Mesothelial cell of epicardium (in vitro differentiated cells): ENCODE results near the gene ANKRD31. TPM values are rescaled to one million over a fixed set of nuclear protein-coding genes. Genes with fewer than 3 reads are reported as not detected.

Source experiments
- DNase-seq, 2 experiments: peaks; one replicate each; pipeline ENCODE4 v3.0.0; 2021; ENCODE audit warnings: low spot score in 2 of 2; ENCODE audit not compliant: unreplicated experiment in 2 of 2
- H3K27ac Mint-ChIP-seq: 2 replicates; pipeline ENCODE4 v1.8.0; 2021; ENCODE audit warnings: mixed read lengths
- H3K27me3 Mint-ChIP-seq: 2 replicates; pipeline ENCODE4 v1.8.0; 2021; ENCODE audit warnings: low read depth, mixed read lengths
- H3K36me3 Mint-ChIP-seq: 2 replicates; pipeline ENCODE4 v1.8.0; 2021; ENCODE audit warnings: mixed read lengths
- H3K4me1 Mint-ChIP-seq: 2 replicates; pipeline ENCODE4 v1.8.0; 2021; ENCODE audit warnings: mixed read lengths
- H3K4me3 Mint-ChIP-seq: 2 replicates; pipeline ENCODE4 v1.8.0; 2021; ENCODE audit warnings: mild to moderate bottlenecking, moderate library complexity, mixed read lengths
- H3K9me3 Mint-ChIP-seq: 2 replicates; pipeline ENCODE4 v1.8.0; 2021; ENCODE audit warnings: mixed read lengths
- CTCF ChIP-seq: fragments of 200-600 bp; sonication (generic); IDR thresholded peaks from one replicate; pipeline ENCODE4 v1.5.0; 2021; ENCODE audit warnings: antibody characterized with exemption; ENCODE audit not compliant: unreplicated experiment
- total RNA-seq: library from RNA; stranded (reverse); gene quantifications from 3 replicates; pipeline ENCODE4 v1.2.1, GENCODE V29; 2021

The ANKRD31 gene
- total RNA-seq, 1 donor from 2014 or later = 1.1 TPM

GRCh38 chr5:75050415-75050814 is 186.3 kb downstream of the ANKRD31 start:
- TF ChIP-seq CTCF = no peak
- Mint-ChIP-seq H3K36me3 (peaks cover 2% of the 10 kb centered on the region), H3K4me3 (no peak overlapping the region), H3K27me3 (peaks cover 27% of the 10 kb centered on the region), H3K4me1 (peaks cover 42% of the 10 kb centered on the region), H3K9me3 (peaks cover under 1% of the 10 kb centered on the region), H3K27ac (no peak overlapping the region)
- DNase-seq = no peak

GRCh38 chr5:75049456-75050351 is 187.0 kb downstream of the ANKRD31 start:
- Mint-ChIP-seq H3K27ac (no peak overlapping the region), H3K4me3 (no peak overlapping the region), H3K36me3 (peaks cover 2% of the 10 kb centered on the region), H3K9me3 (peaks cover 5% of the 10 kb centered on the region), H3K27me3 (peaks cover 24% of the 10 kb centered on the region), H3K4me1 (peaks cover 40% of the 10 kb centered on the region)
- no peak for TF ChIP-seq CTCF
- DNase-seq = no peak

- H3K9me3 Mint-ChIP-seq = peaks cover 5% of the 10 kb centered on the region
- TF ChIP-seq CTCF = no peak
- no peak overlapping the region for H3K27ac Mint-ChIP-seq
- H3K4me3 Mint-ChIP-seq = no peak overlapping the region
- no peak for DNase-seq
- peaks cover 19% of the 10 kb centered on the region for H3K27me3 Mint-ChIP-seq
- H3K36me3 Mint-ChIP-seq = peaks cover 2% of the 10 kb centered on the region
- peaks cover 32% of the 10 kb centered on the region for H3K4me1 Mint-ChIP-seq
Observed at GRCh38 chr5:75048457-75048953, 188.2 kb downstream of the ANKRD31 start.

- Mint-ChIP-seq H3K9me3 (peaks cover 5% of the 10 kb centered on the region), H3K27me3 (peaks cover 18% of the 10 kb centered on the region), H3K4me1 (peaks cover 34% of the 10 kb centered on the region), H3K4me3 (no peak overlapping the region), H3K36me3 (peaks cover 2% of the 10 kb centered on the region), H3K27ac (no peak overlapping the region)
- TF ChIP-seq CTCF = no peak
- DNase-seq = no peak
Observed at GRCh38 chr5:75047356-75047755, 189.3 kb downstream of the ANKRD31 start.

GRCh38 chr5:75046366-75047142 is 190.1 kb downstream of the ANKRD31 start:
- no peak for DNase-seq
- Mint-ChIP-seq H3K9me3 (peaks cover 5% of the 10 kb centered on the region), H3K27ac (no peak overlapping the region), H3K4me1 (peaks cover 26% of the 10 kb centered on the region), H3K36me3 (peaks cover 2% of the 10 kb centered on the region), H3K4me3 (no peak overlapping the region), H3K27me3 (peaks cover 12% of the 10 kb centered on the region)
- TF ChIP-seq CTCF = no peak
